Common myeloid progenitor, CD34-positive (primary cell): ENCODE measurements around the gene CBX2.

Source experiments
- CTCF ChIA-PET: fragments of 350-600 bp; sonication (Branson Sonifier 250); formaldehyde crosslinking; loops from one replicate; lab custom pipeline; 2021; ENCODE audit warnings: antibody characterized with exemption; lab: Charles Lee
- POLR2A ChIA-PET: fragments of 350-600 bp; sonication (Branson Sonifier 250); formaldehyde crosslinking; loops from one replicate; lab custom pipeline; 2021; ENCODE audit warnings: antibody characterized with exemption; lab: Charles Lee
- DNase-seq, 3 donors: peaks; one replicate each; pipeline versions ENCODE4 v3.0.0 to v3.0.0-alpha.2; 2013
- H3K27ac ChIP-seq, 2 experiments: 1 replicate in 1 of 2; 2 replicates in 1 of 2; pipeline ENCODE4 v1.7.0; 2013; ENCODE audit warnings: inconsistent platforms in 2 of 2, low read length in 2 of 2, mild to moderate bottlenecking in 2 of 2, low read depth in 1 of 2, moderate library complexity in 1 of 2; ENCODE audit not compliant: severe bottlenecking in 2 of 2, insufficient read depth in 1 of 2, poor library complexity in 1 of 2
- H3K27me3 ChIP-seq, 5 experiments: replicated peaks in 2 of 5; 1 replicate in 3 of 5; 2 replicates in 2 of 5; pipeline versions ENCODE4 v1.6.1 to v1.7.0; 2013; ENCODE audit warnings: low read length in 4 of 5, mild to moderate bottlenecking in 2 of 5, moderate library complexity in 2 of 5, inconsistent platforms in 1 of 5; ENCODE audit not compliant: insufficient read depth in 5 of 5, control insufficient read depth in 4 of 5
- H3K36me3 ChIP-seq, 4 experiments: 1 replicate in 2 of 4; 2 replicates in 2 of 4; pipeline versions ENCODE4 v1.6.1 to v1.7.0; 2013; ENCODE audit warnings: low read length in 3 of 4, control low read depth in 1 of 4, mild to moderate bottlenecking in 1 of 4; ENCODE audit not compliant: control insufficient read depth in 4 of 4, insufficient read depth in 4 of 4
- H3K4me1 ChIP-seq, 4 experiments: 1 replicate in 3 of 4; 2 replicates in 1 of 4; pipeline versions ENCODE4 v1.6.1 to v1.7.1; 2013; ENCODE audit warnings: low read length in 3 of 4, mild to moderate bottlenecking in 3 of 4, control low read depth in 1 of 4, inconsistent platforms in 1 of 4, moderate library complexity in 1 of 4; ENCODE audit not compliant: control insufficient read depth in 4 of 4, insufficient read depth in 4 of 4; ENCODE audit errors: control extremely low read depth in 1 of 4
- H3K4me3 ChIP-seq, 7 experiments: 1 replicate in 4 of 7; 2 replicates in 3 of 7; pipeline versions ENCODE4 v1.5.1 to v1.7.0; 2013; ENCODE audit warnings: mild to moderate bottlenecking in 7 of 7, low read length in 6 of 7, moderate library complexity in 6 of 7, inconsistent platforms in 2 of 7, low read depth in 2 of 7, control low read depth in 1 of 7; ENCODE audit not compliant: insufficient read depth in 4 of 7, control insufficient read depth in 1 of 7; ENCODE audit errors: extremely low read depth in 1 of 7
- H3K9me3 ChIP-seq, 5 experiments: 1 replicate in 4 of 5; 2 replicates in 1 of 5; pipeline versions ENCODE4 v1.6.1 to v1.7.1; 2013; ENCODE audit warnings: low read length in 4 of 5, mild to moderate bottlenecking in 2 of 5, inconsistent platforms in 1 of 5, low read depth in 1 of 5, moderate library complexity in 1 of 5; ENCODE audit not compliant: control insufficient read depth in 4 of 5, insufficient read depth in 2 of 5; ENCODE audit errors: control extremely low read depth in 1 of 5
- WGBS: methylation state at CpG from one replicate; pipeline ENCODE4 v1.1.5; 2013; ENCODE audit not compliant: insufficient coverage; 5-methylcytosine and 5-hydroxymethylcytosine counted together

CBX2 gene

DNA sequence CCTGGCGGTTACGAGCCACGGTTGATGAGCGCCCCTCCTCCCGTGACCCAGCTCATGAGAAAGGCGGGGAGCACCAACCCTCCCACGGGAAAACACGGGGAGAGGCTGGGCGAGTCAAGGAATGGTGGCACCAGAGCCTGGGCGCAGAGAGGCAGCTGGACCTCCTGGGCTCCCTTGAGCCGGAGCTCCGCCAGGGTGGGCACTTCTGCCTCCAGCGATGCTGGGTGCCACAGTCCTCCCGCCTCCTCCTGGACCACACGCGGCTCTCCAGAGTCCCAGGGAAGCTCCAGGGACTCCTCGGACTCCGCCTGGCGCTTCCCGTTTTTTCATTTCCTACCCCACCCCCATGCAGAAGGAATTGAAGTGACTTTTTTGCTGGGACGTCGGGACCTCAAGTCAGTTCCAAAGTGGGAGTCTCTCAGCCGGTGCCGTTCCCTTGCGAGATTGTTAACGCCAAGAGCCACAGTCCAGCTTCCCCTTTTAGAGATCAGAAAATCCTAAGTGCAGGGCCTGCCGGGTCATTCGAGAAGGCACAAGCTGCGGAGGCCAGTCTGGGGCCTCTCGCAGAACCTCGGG is 25.6 kb downstream of the CBX2 start:
- peaks cover 0 to 2% (median 0%) of the 10 kb centered on the region in 5 experiments for H3K9me3 ChIP-seq
- ChIA-PET POLR2A (interaction anchor here (0.7 to 1.0 kb wide), 2 partner anchors 39 to 475 kb away, joined by 3 read pairs; no protein-coding TSS in a partner anchor), CTCF (interaction anchor here (0.8 to 2.1 kb wide), 6 partner anchors 9 to 62 kb away, joined by 3 to 6 read pairs (median 4); no protein-coding TSS in a partner anchor)
- H3K27ac ChIP-seq: no peak overlapping the region
- DNase-seq: peak in 2 of 3 donors; percentile 64 to 65
- H3K36me3 ChIP-seq: no peaks in the 10 kb centered on the region
- H3K4me3 ChIP-seq: peak overlapping the region in 1 of 7 experiments; percentile 36
- peaks cover 0 to 72% (median 62%) of the 10 kb centered on the region in 4 experiments for H3K4me1 ChIP-seq
- 3% methylated on average over 28 of the region's 31 CpGs for WGBS
- peaks cover 0 to 100% (median 69%) of the 10 kb centered on the region in 5 experiments for H3K27me3 ChIP-seq

DNA sequence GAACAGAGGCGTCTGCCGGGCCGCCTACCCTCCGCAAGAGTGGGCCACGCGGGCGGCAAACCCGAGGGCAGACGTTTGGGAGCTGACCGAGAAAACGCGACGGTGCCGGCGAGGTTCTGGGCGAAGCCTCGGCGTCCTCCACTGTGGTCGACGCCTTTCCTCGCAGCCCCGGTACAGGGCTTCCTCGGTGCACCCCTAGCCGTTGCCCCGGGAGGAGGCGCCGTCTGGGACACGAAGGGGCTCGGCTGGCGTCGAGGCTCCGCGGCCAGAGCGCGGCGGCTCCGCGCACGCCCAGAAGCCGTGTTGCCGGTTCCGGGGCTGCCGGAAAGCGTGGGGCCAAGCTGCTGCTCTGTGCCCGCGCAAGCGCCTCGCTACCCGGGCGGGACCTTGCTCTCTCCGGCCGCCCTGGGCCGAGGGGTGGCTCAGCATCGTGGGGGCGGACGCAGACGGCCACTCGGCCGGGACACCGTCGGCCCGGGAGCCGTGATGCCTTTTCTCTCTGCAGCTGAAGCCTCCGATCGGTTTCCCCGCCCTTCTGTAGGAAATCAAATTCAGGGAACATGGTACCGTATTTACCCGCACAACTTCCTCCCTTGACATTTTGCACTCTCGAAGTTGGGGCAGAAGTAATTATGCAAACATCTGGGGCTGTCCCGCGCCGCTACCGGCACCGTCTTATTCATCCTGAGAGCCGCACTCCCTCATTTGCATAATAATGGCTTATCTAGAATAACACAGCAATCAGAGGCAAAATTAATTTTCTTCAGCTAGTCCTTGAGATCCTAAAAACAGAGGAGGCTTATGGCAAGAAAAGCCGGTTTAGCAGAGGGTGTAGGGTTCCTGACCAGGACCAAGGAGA is 26.3 kb downstream of the CBX2 start:
- H3K4me1 ChIP-seq: peaks cover 0 to 66% (median 56%) of the 10 kb centered on the region in 4 experiments
- POLR2A ChIA-PET: interaction anchor here (0.7 to 1.0 kb wide), 2 partner anchors 38 to 474 kb away, joined by 3 read pairs; no protein-coding TSS in a partner anchor
- 1% methylated on average over 57 of the region's 76 CpGs for WGBS
- H3K36me3 ChIP-seq: no peaks in the 10 kb centered on the region
- DNase-seq: peak in 2 of 3 donors; percentile 54 to 63
- CTCF ChIA-PET: interaction anchor here (0.8 to 2.1 kb wide), 6 partner anchors 10 to 63 kb away, joined by 3 to 6 read pairs (median 4); no protein-coding TSS in a partner anchor
- H3K9me3 ChIP-seq: peaks cover 0 to 2% (median 0%) of the 10 kb centered on the region in 5 experiments
- H3K4me3 ChIP-seq: peak overlapping the region in 4 of 7 experiments; percentile 7 to 42 (median 32)
- peaks cover 0 to 100% (median 74%) of the 10 kb centered on the region in 5 experiments for H3K27me3 ChIP-seq
- no peak overlapping the region for H3K27ac ChIP-seq

DNA sequence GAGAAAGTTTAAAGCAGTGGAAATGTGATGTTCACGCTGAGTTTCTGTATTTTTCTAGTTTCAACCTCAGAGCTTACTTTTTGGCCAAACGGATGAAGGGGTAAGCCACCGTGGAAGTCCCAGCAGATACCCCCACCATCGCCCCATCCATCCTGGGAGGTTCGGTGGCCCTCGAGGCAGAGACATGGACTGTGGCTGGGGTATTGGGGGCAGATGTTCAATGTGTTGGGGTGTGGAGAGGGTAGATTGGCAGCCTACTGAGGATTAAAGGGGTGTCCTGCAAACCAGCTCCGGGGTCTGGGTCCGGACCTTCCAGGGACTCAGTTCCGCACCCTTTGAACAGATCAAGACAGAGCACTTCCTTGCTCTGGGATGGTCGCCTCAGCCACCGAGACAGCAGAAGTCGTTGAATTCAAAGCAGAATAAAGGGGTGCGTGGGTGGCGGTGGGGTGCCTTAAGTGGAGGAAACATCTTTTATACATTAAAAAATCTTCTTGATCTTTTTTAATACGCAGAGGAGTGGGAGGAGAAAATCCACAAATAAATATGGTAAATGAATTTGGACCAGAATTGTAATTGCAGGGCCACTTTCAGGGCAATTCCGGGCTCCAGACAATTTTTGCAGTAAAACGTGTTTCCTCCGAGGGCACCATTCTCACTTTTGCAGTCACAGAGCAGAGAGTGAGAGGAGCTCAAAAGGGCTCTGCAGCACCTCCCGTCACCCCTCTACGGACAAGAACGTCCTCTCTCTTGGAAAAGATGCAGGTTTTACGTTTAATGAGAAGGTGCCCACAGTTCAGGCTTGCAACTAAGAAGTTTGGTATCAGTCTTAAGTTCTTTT is 27.1 kb downstream of the CBX2 start:
- no peak overlapping the region for H3K4me3 ChIP-seq
- POLR2A ChIA-PET: interaction anchor here (0.6 kb wide), 1 partner anchor 33 kb away, joined by 3 read pairs; no protein-coding TSS in a partner anchor
- 2% methylated on average over 12 of the region's 22 CpGs for WGBS
- H3K9me3 ChIP-seq: peaks cover 0 to 2% (median 0%) of the 10 kb centered on the region in 5 experiments
- H3K27me3 ChIP-seq: peaks cover 0 to 99% (median 69%) of the 10 kb centered on the region in 5 experiments
- no peaks in the 10 kb centered on the region for H3K36me3 ChIP-seq
- H3K27ac ChIP-seq: no peak overlapping the region
- DNase-seq: no peak
- H3K4me1 ChIP-seq: peaks cover 0 to 62% (median 50%) of the 10 kb centered on the region in 4 experiments
- CTCF ChIA-PET: interaction anchor here (0.8 to 3.6 kb wide), 7 partner anchors 11 to 64 kb away, joined by 3 to 12 read pairs (median 6); no protein-coding TSS in a partner anchor

DNA sequence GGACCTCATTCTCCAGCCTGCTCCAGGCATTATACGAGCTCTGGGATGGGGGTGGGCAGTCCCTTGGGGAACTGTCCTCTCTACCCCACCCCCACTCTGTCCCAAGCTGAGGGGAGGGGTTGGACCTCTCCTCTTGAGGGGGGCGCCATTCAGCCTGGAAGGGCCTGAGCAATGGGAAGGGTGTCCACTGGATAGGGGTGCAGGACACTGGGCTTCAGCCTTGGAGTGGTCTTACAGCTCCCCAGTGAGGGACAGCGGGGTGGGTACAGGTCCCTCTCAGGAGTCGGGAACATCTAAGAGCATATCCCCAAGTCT is 28.5 kb downstream of the CBX2 start:
- CTCF ChIA-PET: interaction anchor here (0.6 to 3.6 kb wide), 4 partner anchors 11 to 188 kb away, joined by 3 to 12 read pairs (median 8); no protein-coding TSS in a partner anchor
- 18% methylated on average over 2 of the region's 4 CpGs for WGBS
- no peak overlapping the region for H3K27ac ChIP-seq
- H3K4me1 ChIP-seq: peaks cover 0 to 59% (median 48%) of the 10 kb centered on the region in 4 experiments
- no peak overlapping the region for H3K4me3 ChIP-seq
- H3K9me3 ChIP-seq: peaks cover 0 to 2% (median 0%) of the 10 kb centered on the region in 5 experiments
- POLR2A ChIA-PET: no interaction called here
- DNase-seq: no peak
- no peaks in the 10 kb centered on the region for H3K36me3 ChIP-seq
- peaks cover 0 to 97% (median 65%) of the 10 kb centered on the region in 5 experiments for H3K27me3 ChIP-seq

DNA sequence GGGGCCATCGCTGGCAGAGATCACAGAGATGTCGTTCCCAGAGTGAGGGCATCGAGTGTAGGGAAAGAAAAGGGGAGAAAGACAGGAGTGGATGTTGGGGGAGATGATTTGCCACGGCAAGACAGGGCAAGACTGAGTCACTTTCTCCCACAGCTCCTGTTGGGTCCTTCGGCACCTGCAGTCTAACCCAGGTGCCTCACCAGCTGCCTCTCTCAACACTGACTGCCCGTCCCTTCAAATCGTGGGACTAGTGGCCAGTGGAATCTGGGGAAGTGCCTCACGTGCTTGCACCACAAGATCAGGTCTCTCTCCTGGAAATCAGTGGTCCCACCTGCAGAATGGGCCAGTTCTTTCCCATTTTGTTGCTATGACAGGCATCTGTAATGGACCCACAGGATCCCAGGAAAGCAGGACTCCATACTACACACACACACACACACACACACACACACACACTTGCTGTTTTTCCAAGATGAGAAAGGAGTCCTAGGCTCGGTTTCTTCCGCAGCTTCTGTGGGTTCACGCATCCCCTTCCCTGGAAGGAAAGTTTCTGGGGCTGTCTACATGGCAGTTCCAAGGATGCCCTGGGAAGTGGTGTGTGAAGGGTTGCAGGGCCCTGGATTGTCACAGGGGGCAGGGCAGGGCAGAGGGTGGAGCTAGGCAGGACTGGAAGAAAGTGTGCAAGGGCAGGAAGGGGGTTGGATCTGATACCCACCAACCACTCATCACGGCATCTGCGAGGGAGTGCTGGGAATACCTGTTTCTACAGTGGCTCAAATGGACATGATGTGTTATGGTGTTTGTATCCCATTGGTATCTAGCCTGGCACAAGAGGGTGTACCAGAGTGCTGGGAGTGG is 29.1 kb downstream of the CBX2 start:
- H3K36me3 ChIP-seq: no peaks in the 10 kb centered on the region
- H3K4me3 ChIP-seq: no peak overlapping the region
- H3K27ac ChIP-seq: no peak overlapping the region
- ChIA-PET CTCF (interaction anchor here (0.6 to 3.6 kb wide), 12 partner anchors 7 to 187 kb away, joined by 3 to 12 read pairs (median 4); partner anchors contain the start of gene CBX8), POLR2A (interaction anchor here (0.6 kb wide), 1 partner anchor 49 kb away, joined by 4 read pairs; no protein-coding TSS in a partner anchor)
- no peak for DNase-seq
- H3K4me1 ChIP-seq: peaks cover 0 to 59% (median 51%) of the 10 kb centered on the region in 4 experiments
- WGBS: 21% methylated on average over 9 of the region's 13 CpGs
- no peaks in the 10 kb centered on the region for H3K9me3 ChIP-seq
- peaks cover 0 to 97% (median 65%) of the 10 kb centered on the region in 5 experiments for H3K27me3 ChIP-seq
